Measurements from ENCODE around the gene DIAPH2.

The DIAPH2 gene

DNA sequence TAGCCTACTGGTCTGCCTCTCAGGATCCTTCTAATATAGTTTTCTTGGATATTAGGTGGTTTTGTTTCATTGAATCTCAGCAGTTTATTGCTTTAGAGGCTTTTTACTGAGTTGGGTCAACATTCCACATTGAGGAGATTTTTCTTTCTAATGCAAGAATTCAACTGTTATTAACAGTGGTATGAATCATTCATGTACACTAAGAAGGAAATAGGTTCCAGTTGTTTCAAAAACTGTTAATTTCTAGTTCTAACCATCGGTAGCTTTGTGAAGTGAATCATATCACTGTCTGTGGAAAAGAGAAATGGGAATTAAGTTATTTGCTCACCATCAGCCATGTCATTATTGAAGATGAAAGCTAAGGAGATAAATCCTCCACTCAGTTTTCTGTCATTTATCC is 530.5 kb downstream of the DIAPH2 start:
- TF ChIP-seq POLR2AphosphoS5 (IDR thresholded peaks at IDR 0.05; ENCODE audit: low read depth, low read length) (no peak), TAF1 (IDR thresholded peaks at IDR 0.05; ENCODE audit: borderline replicate concordance, low read depth, low read length) (no peak), POLR2A (IDR thresholded peaks at IDR 0.05; ENCODE audit: low read depth, low read length) (no peak)
- no peak for DNase-seq (ENCODE audit: insufficient read length)
- FAIRE-seq: no peak

DNA sequence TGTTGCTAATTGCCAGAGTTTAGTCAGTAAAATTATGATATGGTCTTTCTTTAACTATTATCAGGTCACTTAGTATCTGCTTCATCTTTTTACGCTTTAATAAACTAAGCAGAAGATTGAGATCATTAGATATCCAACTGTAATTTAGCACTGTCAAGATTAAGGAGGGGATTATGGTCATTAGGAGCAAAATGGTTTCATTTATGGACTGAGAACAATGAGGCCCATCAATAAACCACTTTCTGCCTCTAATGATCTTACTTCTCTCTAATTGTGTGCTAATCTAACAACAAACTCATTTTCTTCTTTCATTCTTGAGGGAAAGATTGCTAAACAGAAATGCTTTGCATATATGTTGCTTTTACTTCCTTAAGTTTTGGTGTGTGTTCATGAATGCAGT is 539.5 kb downstream of the DIAPH2 start:
- FAIRE-seq (peak; percentile 17), DNase-seq (ENCODE audit: insufficient read length) (no peak)
- TF ChIP-seq TAF1 (IDR thresholded peaks at IDR 0.05; ENCODE audit: borderline replicate concordance, low read depth, low read length) (no peak), POLR2AphosphoS5 (IDR thresholded peaks at IDR 0.05; ENCODE audit: low read depth, low read length) (no peak), POLR2A (IDR thresholded peaks at IDR 0.05; ENCODE audit: low read depth, low read length) (no peak)

GRCh38 chrX:97229318-97229717 is 544.7 kb downstream of the DIAPH2 start:
- no peak for TF ChIP-seq POLR2A (IDR thresholded peaks at IDR 0.05; ENCODE audit: low read depth, low read length)
- TF ChIP-seq TAF1 (IDR thresholded peaks at IDR 0.05; ENCODE audit: borderline replicate concordance, low read depth, low read length): no peak
- TF ChIP-seq POLR2AphosphoS5 (IDR thresholded peaks at IDR 0.05; ENCODE audit: low read depth, low read length): no peak
- FAIRE-seq (no peak), DNase-seq (ENCODE audit: insufficient read length) (no peak)

- DNase-seq (ENCODE audit: insufficient read length) (no peak), FAIRE-seq (no peak)
- no peak for TF ChIP-seq POLR2AphosphoS5 (IDR thresholded peaks at IDR 0.05; ENCODE audit: low read depth, low read length)
- TF ChIP-seq TAF1 (IDR thresholded peaks at IDR 0.05; ENCODE audit: borderline replicate concordance, low read depth, low read length): no peak
- no peak for TF ChIP-seq POLR2A (IDR thresholded peaks at IDR 0.05; ENCODE audit: low read depth, low read length)
Observed at GRCh38 chrX:97230948-97231347, 546.3 kb downstream of the DIAPH2 start.

DNA sequence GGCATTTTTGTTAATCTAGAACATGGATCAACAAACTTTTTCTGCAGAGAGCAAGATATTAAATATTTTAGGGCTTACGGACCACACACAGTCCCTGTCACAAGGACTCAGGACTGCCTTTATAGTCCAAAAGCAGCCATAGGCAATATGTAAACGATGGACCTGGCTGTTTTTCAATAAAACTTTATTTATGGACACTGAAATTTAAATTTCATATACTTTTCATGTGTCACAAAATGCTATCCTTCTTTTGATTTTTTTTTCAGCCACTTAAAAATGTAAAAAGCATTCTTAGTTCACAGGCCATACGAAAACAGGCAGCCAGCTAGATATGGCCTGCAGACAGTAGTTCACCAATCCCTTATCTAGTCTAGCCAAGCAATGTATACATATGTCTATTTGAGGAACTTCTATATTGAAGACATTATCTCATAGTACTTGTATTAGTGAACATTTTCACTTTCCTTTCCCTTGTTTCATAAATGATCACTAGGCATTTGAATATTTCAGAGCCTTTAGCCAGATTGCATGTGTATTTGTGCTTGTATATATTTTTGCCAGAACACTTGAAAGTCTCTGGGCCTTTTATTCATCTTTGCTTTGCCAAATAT is 549.9 kb downstream of the DIAPH2 start:
- TF ChIP-seq POLR2A (IDR thresholded peaks at IDR 0.05; ENCODE audit: low read depth, low read length): no peak
- no peak for TF ChIP-seq POLR2AphosphoS5 (IDR thresholded peaks at IDR 0.05; ENCODE audit: low read depth, low read length)
- TF ChIP-seq TAF1 (IDR thresholded peaks at IDR 0.05; ENCODE audit: borderline replicate concordance, low read depth, low read length): no peak
- DNase-seq (ENCODE audit: insufficient read length) (no peak), FAIRE-seq (no peak)

DNA sequence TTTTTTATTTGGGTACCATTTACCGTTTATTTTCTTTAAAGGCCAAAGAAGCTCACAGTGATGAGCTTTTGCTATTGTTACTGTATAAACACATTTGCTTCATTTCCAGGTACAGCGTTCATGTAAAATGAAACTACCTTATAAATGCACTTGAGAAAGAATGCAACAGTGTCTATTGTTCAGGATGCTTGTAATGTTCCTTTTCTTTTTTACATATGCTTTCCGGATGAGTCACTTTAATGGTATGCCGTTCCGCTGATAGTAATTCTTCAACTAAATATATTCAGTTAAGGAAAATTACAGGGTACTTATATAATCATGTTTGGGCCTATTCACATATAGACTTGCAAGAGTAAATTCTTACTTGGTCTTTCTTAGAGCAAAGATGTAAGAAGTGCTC is 554.0 kb downstream of the DIAPH2 start:
- TF ChIP-seq TAF1 (IDR thresholded peaks at IDR 0.05; ENCODE audit: borderline replicate concordance, low read depth, low read length): no peak
- TF ChIP-seq POLR2AphosphoS5 (IDR thresholded peaks at IDR 0.05; ENCODE audit: low read depth, low read length): no peak
- no peak for TF ChIP-seq POLR2A (IDR thresholded peaks at IDR 0.05; ENCODE audit: low read depth, low read length)
- DNase-seq (ENCODE audit: insufficient read length) (no peak), FAIRE-seq (no peak)

- no peak for TF ChIP-seq POLR2A (IDR thresholded peaks at IDR 0.05; ENCODE audit: low read depth, low read length)
- TF ChIP-seq TAF1 (IDR thresholded peaks at IDR 0.05; ENCODE audit: borderline replicate concordance, low read depth, low read length): no peak
- TF ChIP-seq POLR2AphosphoS5 (IDR thresholded peaks at IDR 0.05; ENCODE audit: low read depth, low read length): no peak
- DNase-seq (ENCODE audit: insufficient read length): no peak
- FAIRE-seq: no peak
Observed at GRCh38 chrX:97252111-97252510, 567.5 kb downstream of the DIAPH2 start.

DNA sequence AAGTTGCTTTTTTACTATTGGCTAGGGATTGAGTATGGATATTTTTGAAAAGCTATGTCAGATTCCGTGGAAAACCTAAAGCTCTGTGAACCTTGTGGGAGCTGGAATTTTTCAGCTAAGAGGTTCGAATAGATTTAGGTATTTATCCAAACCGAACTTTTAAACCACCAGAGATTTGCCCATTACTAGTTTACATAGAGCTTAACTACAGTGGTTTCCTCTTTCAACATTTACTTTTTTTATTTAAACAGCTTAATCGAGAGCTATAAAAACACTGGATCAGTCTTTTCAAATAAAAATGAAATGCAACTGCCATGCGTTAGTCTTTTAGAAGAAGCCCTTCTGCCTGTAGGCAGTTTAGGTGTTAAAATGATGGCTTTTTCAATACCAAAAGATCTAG is 576.0 kb downstream of the DIAPH2 start:
- TF ChIP-seq POLR2A (IDR thresholded peaks at IDR 0.05; ENCODE audit: low read depth, low read length): no peak
- no peak for DNase-seq (ENCODE audit: insufficient read length)
- no peak for FAIRE-seq

DNA sequence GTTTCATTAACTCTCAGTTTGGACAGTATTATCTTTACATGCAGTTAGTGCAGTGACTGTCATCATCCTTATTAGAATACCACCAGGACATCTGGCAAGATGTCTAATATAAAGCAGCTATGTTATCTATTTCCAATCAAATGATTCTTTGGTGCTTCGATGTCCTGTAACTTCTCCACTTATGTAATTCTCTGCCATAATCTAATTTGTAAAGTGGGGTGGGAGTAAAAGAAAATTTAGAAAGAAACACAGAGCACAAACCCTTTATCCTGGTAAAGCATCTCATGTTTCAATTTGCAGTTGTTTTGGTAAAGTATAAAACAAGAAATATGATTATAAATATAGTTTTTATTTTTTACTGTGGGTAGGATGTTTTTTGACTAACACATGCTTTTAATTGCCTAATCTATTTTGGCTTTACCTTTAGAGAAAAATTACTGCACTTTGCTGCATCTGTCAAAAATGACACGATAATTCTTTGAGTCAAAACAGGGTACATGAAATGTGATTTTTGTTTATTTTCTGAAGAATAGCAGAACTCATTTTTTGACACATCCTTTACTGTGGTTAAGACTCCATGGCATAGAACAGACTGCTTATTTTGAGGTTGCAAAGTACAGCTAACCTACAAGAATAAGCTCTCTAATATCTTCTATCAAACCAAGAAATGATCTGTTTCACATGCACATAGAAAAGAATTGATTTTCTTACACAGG is 581.9 kb downstream of the DIAPH2 start:
- FAIRE-seq: no peak
- TF ChIP-seq POLR2A (IDR thresholded peaks at IDR 0.05; ENCODE audit: low read depth, low read length) (no peak), POLR2AphosphoS5 (IDR thresholded peaks at IDR 0.05; ENCODE audit: low read depth, low read length) (no peak), TAF1 (IDR thresholded peaks at IDR 0.05; ENCODE audit: borderline replicate concordance, low read depth, low read length) (no peak)
- DNase-seq (ENCODE audit: insufficient read length): no peak

DNA sequence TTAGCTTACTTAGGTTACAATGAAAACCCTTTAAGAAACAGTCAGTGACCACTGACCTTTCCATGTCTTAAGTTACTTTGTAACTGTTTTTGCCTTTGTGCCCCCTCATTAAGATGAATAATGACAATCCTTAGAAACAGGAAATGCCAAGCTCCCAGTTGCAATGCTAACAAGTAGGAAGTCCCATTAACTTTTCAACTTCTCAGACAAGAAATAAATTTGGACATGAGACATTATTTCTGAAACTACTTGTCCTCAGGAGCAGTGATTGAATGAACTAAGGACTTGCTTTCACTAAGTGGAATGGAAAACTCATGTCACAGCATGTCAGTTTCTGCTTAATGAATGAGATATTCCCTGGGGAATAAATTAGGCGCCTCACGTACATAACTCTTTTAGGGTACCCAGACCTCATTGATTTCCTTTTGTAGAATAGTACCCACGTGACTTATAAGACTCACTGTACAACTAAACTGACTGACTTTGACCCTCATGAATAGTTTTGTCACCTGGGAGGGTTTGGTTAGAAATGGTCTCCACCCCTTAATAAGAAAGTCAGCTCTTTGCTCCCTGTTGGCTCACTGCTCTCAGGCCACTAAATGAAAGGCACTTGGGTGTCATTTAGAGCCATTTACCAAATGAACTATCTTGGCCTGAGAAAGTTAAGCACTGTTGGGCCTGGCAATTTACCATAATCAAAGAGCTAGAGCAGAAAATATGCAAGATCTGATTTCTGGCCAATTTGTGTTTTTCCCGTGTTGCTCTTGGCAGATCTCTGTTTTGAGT is 582.9 kb downstream of the DIAPH2 start:
- FAIRE-seq (no peak), DNase-seq (ENCODE audit: insufficient read length) (no peak)
- no peak for TF ChIP-seq POLR2A (IDR thresholded peaks at IDR 0.05; ENCODE audit: low read depth, low read length)
- no peak for TF ChIP-seq TAF1 (IDR thresholded peaks at IDR 0.05; ENCODE audit: borderline replicate concordance, low read depth, low read length)
- TF ChIP-seq POLR2AphosphoS5 (IDR thresholded peaks at IDR 0.05; ENCODE audit: low read depth, low read length): no peak

DNA sequence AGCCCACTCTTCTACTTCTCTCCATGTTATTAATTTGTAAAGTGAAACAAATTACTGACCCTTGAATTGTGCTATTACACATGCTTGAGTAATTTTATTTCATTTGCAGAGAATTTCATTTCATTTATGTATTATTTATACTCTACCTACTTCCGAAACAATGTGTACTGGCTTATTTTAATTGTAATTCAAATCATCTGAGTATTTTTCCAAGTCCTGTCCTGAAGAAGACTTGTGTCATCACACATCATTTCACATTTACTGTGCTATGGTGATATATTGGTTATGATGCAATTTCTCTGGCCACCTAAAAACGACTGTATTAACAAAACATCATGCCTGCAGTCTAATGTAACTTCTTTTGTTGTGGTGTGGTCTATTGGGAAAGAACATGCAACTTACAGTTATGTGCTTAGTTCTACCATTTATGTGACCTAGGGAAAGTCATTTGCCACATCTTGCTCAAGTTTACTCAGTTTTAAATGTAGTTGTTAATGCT is 583.6 kb downstream of the DIAPH2 start:
- TF ChIP-seq TAF1 (IDR thresholded peaks at IDR 0.05; ENCODE audit: borderline replicate concordance, low read depth, low read length) (no peak), POLR2A (IDR thresholded peaks at IDR 0.05; ENCODE audit: low read depth, low read length) (no peak), POLR2AphosphoS5 (IDR thresholded peaks at IDR 0.05; ENCODE audit: low read depth, low read length) (no peak)
- FAIRE-seq: no peak
- DNase-seq (ENCODE audit: insufficient read length): no peak

Data from GM12892 (cell line).